ENCODE data around the gene GJB3.

GRCh38 chr1:34757386-34757785, 23.6 kb upstream of the GJB3 start:
- TF ChIP-seq, protein P1, sequence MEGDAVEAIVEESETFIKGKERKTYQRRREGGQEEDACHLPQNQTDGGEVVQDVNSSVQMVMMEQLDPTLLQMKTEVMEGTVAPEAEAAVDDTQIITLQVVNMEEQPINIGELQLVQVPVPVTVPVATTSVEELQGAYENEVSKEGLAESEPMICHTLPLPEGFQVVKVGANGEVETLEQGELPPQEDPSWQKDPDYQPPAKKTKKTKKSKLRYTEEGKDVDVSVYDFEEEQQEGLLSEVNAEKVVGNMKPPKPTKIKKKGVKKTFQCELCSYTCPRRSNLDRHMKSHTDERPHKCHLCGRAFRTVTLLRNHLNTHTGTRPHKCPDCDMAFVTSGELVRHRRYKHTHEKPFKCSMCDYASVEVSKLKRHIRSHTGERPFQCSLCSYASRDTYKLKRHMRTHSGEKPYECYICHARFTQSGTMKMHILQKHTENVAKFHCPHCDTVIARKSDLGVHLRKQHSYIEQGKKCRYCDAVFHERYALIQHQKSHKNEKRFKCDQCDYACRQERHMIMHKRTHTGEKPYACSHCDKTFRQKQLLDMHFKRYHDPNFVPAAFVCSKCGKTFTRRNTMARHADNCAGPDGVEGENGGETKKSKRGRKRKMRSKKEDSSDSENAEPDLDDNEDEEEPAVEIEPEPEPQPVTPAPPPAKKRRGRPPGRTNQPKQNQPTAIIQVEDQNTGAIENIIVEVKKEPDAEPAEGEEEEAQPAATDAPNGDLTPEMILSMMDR (IDR thresholded peaks at IDR 0.05) = no peak
- TF ChIP-seq POLR2A (IDR thresholded peaks at IDR 0.05) = no peak

Measured in lower leg skin (tissue), 3 donors.